Fibroblast of lung (primary cell): ENCODE measurements around the gene SIM1. TPM values are rescaled to one million over a fixed set of nuclear protein-coding genes. Genes with fewer than 3 reads are reported as not detected.

ENCODE experiments used
- DNase-seq, 2 donors: peaks; one replicate each; pipeline versions ENCODE4 v3.0.0 to v3.0.0-alpha.2; 2010; ENCODE audit warnings: low read depth in 2 of 2
- H2AFZ ChIP-seq: 2 replicates; pipeline ENCODE4 v1.5.1; 2012; ENCODE audit warnings: low read length, control low read depth, inconsistent platforms
- H3K27ac ChIP-seq: 2 replicates; pipeline ENCODE4 v1.5.1; 2011; ENCODE audit warnings: low read length, control low read depth; ENCODE audit not compliant: insufficient read depth
- H3K27me3 ChIP-seq: 2 replicates; pipeline ENCODE4 v1.5.1; 2011; ENCODE audit warnings: mild to moderate bottlenecking, low read length; ENCODE audit not compliant: control insufficient read depth, insufficient read depth
- H3K36me3 ChIP-seq: 2 replicates; pipeline ENCODE4 v1.5.1; 2011; ENCODE audit warnings: low read length; ENCODE audit not compliant: control insufficient read depth, insufficient read depth
- H3K4me1 ChIP-seq: 2 replicates; pipeline ENCODE4 v1.5.1; 2011; ENCODE audit warnings: low read length; ENCODE audit not compliant: control insufficient read depth, insufficient read depth; ENCODE audit errors: extremely low read depth
- H3K4me2 ChIP-seq: 2 replicates; pipeline ENCODE4 v1.5.1; 2011; ENCODE audit warnings: low read length, control low read depth; ENCODE audit not compliant: insufficient read depth; ENCODE audit errors: extremely low read depth
- H3K4me3 ChIP-seq, 4 experiments: fragments of 200-600 bp in 1 of 4; sonication (generic) in 1 of 4; replicated peaks in 1 of 4; 2 replicates each; pipeline ENCODE4 v1.5.1; 2011 to 2016; ENCODE audit warnings: low read length in 4 of 4, low read depth in 3 of 4, mild to moderate bottlenecking in 3 of 4, control low read depth in 2 of 4, inconsistent platforms in 1 of 4, mixed read lengths in 1 of 4; ENCODE audit not compliant: insufficient read depth in 1 of 4; ENCODE audit errors: control extremely low read depth in 1 of 4
- H3K79me2 ChIP-seq: 2 replicates; pipeline ENCODE4 v1.5.1; 2012; ENCODE audit warnings: mild to moderate bottlenecking, low read length, inconsistent platforms; ENCODE audit not compliant: control insufficient read depth, insufficient read depth
- H3K9ac ChIP-seq: 2 replicates; pipeline ENCODE4 v1.5.1; 2011; ENCODE audit warnings: mild to moderate bottlenecking, low read length, control low read depth; ENCODE audit not compliant: insufficient read depth
- H3K9me3 ChIP-seq: 2 replicates; pipeline ENCODE4 v1.5.1; 2012; ENCODE audit warnings: low read depth, low read length; ENCODE audit not compliant: control insufficient read depth, insufficient read depth
- H4K20me1 ChIP-seq: 2 replicates; pipeline ENCODE4 v1.5.1; 2011; ENCODE audit warnings: low read length; ENCODE audit not compliant: control insufficient read depth, insufficient read depth; ENCODE audit errors: extremely low read depth
- CTCF ChIP-seq, 2 donors: IDR thresholded peaks in 1 of 2; conservative IDR thresholded peaks in 1 of 2; 1 replicate in 1 of 2; 2 replicates in 1 of 2; pipeline ENCODE4 v1.5.1; 2011 to 2012; ENCODE audit warnings: low read length in 2 of 2, control low read depth in 1 of 2, inconsistent platforms in 1 of 2, low read depth in 1 of 2, mild to moderate bottlenecking in 1 of 2
- EZH2 ChIP-seq: IDR thresholded peaks from 2 replicates; pipeline ENCODE4 v1.5.1; 2012; ENCODE audit warnings: low read length, control low read depth, mild to moderate bottlenecking; ENCODE audit errors: missing control alignments
- polyA plus RNA-seq, 2 donors: library from polyadenylated mRNA; depleted of rRNA in 1 of 2; stranded (reverse) in 1 of 2; unstranded in 1 of 2; fragments of >200 nt; gene quantifications; 2 replicates each; pipeline ENCODE4 v1.2.1, GENCODE V29; 2011 to 2012; ENCODE audit warnings: missing spikeins in 1 of 2
- total RNA-seq: library from RNA; depleted of rRNA; stranded (reverse); fragments of >200 nt; gene quantifications from 2 replicates; pipeline ENCODE4 v1.2.1, GENCODE V29; 2014

SIM1 gene
- total and polyA plus RNA-seq, 2 donors (not counting 1 experiment from before 2014, with no cell fraction given) = not detected

- H3K4me2 ChIP-seq = no peak overlapping the region
- H3K4me3 ChIP-seq = no peak overlapping the region
- peaks cover 95% of the 10 kb centered on the region for H3K27me3 ChIP-seq
- H3K79me2 ChIP-seq = no peaks in the 10 kb centered on the region
- H3K36me3 ChIP-seq = no peaks in the 10 kb centered on the region
- no peak overlapping the region for H3K9ac ChIP-seq
- H3K9me3 ChIP-seq = no peaks in the 10 kb centered on the region
- no peaks in the 10 kb centered on the region for H4K20me1 ChIP-seq
- TF ChIP-seq CTCF (conservative IDR thresholded peaks at IDR 0.05 in 1 of 2, IDR thresholded peaks at IDR 0.05 in 1 of 2; ENCODE audit: low read depth in 1 of 2, low read length in 2 of 2) (no peak), EZH2 (no peak)
- no peak for DNase-seq
- H3K27ac ChIP-seq = no peak overlapping the region
- H2AFZ ChIP-seq = no peak overlapping the region
- H3K4me1 ChIP-seq = no peaks in the 10 kb centered on the region
These were observed 13.1 kb downstream of the SIM1 start for GRCh38 chr6:100451577-100451976.

GRCh38 chr6:100449239-100449691, 15.5 kb downstream of the SIM1 start:
- H3K79me2 ChIP-seq = no peaks in the 10 kb centered on the region
- no peaks in the 10 kb centered on the region for H3K9me3 ChIP-seq
- no peaks in the 10 kb centered on the region for H4K20me1 ChIP-seq
- no peaks in the 10 kb centered on the region for H3K36me3 ChIP-seq
- H3K9ac ChIP-seq = no peak overlapping the region
- H3K27me3 ChIP-seq = peaks cover 87% of the 10 kb centered on the region
- peak; percentile 86 for TF ChIP-seq EZH2
- no peak for TF ChIP-seq CTCF (conservative IDR thresholded peaks at IDR 0.05 in 1 of 2, IDR thresholded peaks at IDR 0.05 in 1 of 2; ENCODE audit: low read depth in 1 of 2, low read length in 2 of 2)
- DNase-seq = no peak
- no peak overlapping the region for H3K4me3 ChIP-seq
- no peak overlapping the region for H3K4me2 ChIP-seq
- no peak overlapping the region for H2AFZ ChIP-seq
- H3K27ac ChIP-seq = no peak overlapping the region
- H3K4me1 ChIP-seq = no peaks in the 10 kb centered on the region

GRCh38 chr6:100447900-100448748, 16.6 kb downstream of the SIM1 start:
- Histone ChIP-seq H3K27ac (no peak overlapping the region), H3K4me1 (no peaks in the 10 kb centered on the region), H3K4me3 (no peak overlapping the region), H2AFZ (no peak overlapping the region), H4K20me1 (no peaks in the 10 kb centered on the region), H3K36me3 (no peaks in the 10 kb centered on the region), H3K79me2 (no peaks in the 10 kb centered on the region), H3K4me2 (no peak overlapping the region), H3K9me3 (no peaks in the 10 kb centered on the region), H3K27me3 (peaks cover 76% of the 10 kb centered on the region), H3K9ac (no peak overlapping the region)
- no peak for TF ChIP-seq CTCF (conservative IDR thresholded peaks at IDR 0.05 in 1 of 2, IDR thresholded peaks at IDR 0.05 in 1 of 2; ENCODE audit: low read depth in 1 of 2, low read length in 2 of 2)
- TF ChIP-seq EZH2 = peak; percentile 70
- DNase-seq = no peak
